ENCODE measurements around the gene TPBGL.
A peak's percentile ranks its signal among the peaks of the same experiment; 100 is the strongest.

The TPBGL gene

GRCh38 chr11:75212411-75212810 is 28.2 kb upstream of the TPBGL start:
- DNase-seq (ENCODE audit: low read depth), result no peak

GRCh38 chr11:75214411-75214821 is 26.2 kb upstream of the TPBGL start:
- DNase-seq (ENCODE audit: low read depth), result peak; percentile 72

GRCh38 chr11:75214843-75215242 is 25.7 kb upstream of the TPBGL start:
- DNase-seq (ENCODE audit: low read depth), result no peak

- DNase-seq (ENCODE audit: low read depth), result no peak
Measured at GRCh38 chr11:75219869-75220268, 20.7 kb upstream of the TPBGL start.

- no peak for DNase-seq (ENCODE audit: low read depth)
Measured at GRCh38 chr11:75223954-75224643, 16.5 kb upstream of the TPBGL start.

- no peak for DNase-seq (ENCODE audit: low read depth)
Measured at GRCh38 chr11:75225794-75226193, 14.8 kb upstream of the TPBGL start.

- DNase-seq (ENCODE audit: low read depth), result no peak
Measured at GRCh38 chr11:75229466-75229865, 11.1 kb upstream of the TPBGL start.

- DNase-seq (ENCODE audit: low read depth), result no peak
Measured at GRCh38 chr11:75230621-75231020, 10.0 kb upstream of the TPBGL start.

GRCh38 chr11:75233754-75234172 is 6.8 kb upstream of the TPBGL start:
- DNase-seq (ENCODE audit: low read depth), result no peak

GRCh38 chr11:75236062-75236461 is 4.5 kb upstream of the TPBGL start:
- no peak for DNase-seq (ENCODE audit: low read depth)

GRCh38 chr11:75237050-75237449 is 3.5 kb upstream of the TPBGL start:
- no peak for DNase-seq (ENCODE audit: low read depth)

GRCh38 chr11:75238595-75239440 is 1.8 kb upstream of the TPBGL start:
- no peak for DNase-seq (ENCODE audit: low read depth)

- no peak for DNase-seq (ENCODE audit: low read depth)
Measured at GRCh38 chr11:75239531-75240290, 863 bp upstream of the TPBGL start.

- peak; percentile 91 for DNase-seq (ENCODE audit: low read depth)
Measured at GRCh38 chr11:75241036-75241905, 697 bp downstream of the TPBGL start.

GRCh38 chr11:75241906-75242644 is 1.5 kb downstream of the TPBGL start:
- no peak for DNase-seq (ENCODE audit: low read depth)

- DNase-seq (ENCODE audit: low read depth), result no peak
Measured at GRCh38 chr11:75242722-75243600, 2.4 kb downstream of the TPBGL start.

- DNase-seq (ENCODE audit: low read depth), result no peak
Measured at GRCh38 chr11:75244052-75244814, 3.7 kb downstream of the TPBGL start.

GRCh38 chr11:75245356-75246005 is 4.9 kb downstream of the TPBGL start:
- no peak for DNase-seq (ENCODE audit: low read depth)

Data from activated T-cell treated with anti-CD3 and anti-CD28 coated beads for 48 hours (primary cell).